Endothelial cell of umbilical vein (primary cell): ENCODE results near the gene UBL7. TPM values are rescaled to one million over a fixed set of nuclear protein-coding genes. Genes with fewer than 3 reads are reported as not detected.
"Not testable (repeated sequence)": the region's sequence is repeated elsewhere in the genome, so short reads cannot be mapped to it uniquely, and the experiment has no call there.

Source experiments
- BruUV-seq: library from RNA; stranded (reverse); fragments of 400-500 nt; replicated peaks from 2 replicates; lab custom pipeline; 2021; lab: Mats Ljungman, UMichigan
- CTCF ChIA-PET: fragments of 300-600, 350-600 bp; sonication (Branson Sonifier 250); formaldehyde crosslinking; loops from one replicate; lab custom pipeline; 2021; ENCODE audit warnings: antibody characterized with exemption, inconsistent platforms; lab: Charles Lee
- POLR2A ChIA-PET: fragments of 300-600, 350-600 bp; sonication (Branson Sonifier 250); formaldehyde crosslinking; loops from one replicate; lab custom pipeline; 2021; ENCODE audit warnings: antibody characterized with exemption, inconsistent platforms; lab: Charles Lee
- DNase-seq: peaks from one replicate; pipeline ENCODE4 v3.0.0-alpha.2; 2011; ENCODE audit warnings: low read depth, low spot score
- FAIRE-seq: peaks from 2 replicates; lab custom pipeline; 2011; peaks lifted over from hg19 to GRCh38; lab: Jason Lieb, UNC
- H2AFZ ChIP-seq: 2 replicates; pipeline ENCODE4 v1.6.0; 2012; ENCODE audit warnings: low read depth, low read length, control low read depth, inconsistent platforms
- H3K27ac ChIP-seq: 2 replicates; pipeline ENCODE4 v1.5.1; 2011; ENCODE audit warnings: low read depth, mild to moderate bottlenecking, control low read depth, low read length, moderate library complexity; ENCODE audit not compliant: insufficient read depth
- H3K27me3 ChIP-seq, 2 experiments: 2 replicates each; pipeline versions ENCODE4 v1.6.0 to v1.6.1; 2011; ENCODE audit warnings: low read length in 2 of 2, mixed read lengths in 1 of 2; ENCODE audit not compliant: control insufficient read depth in 2 of 2, insufficient read depth in 2 of 2
- H3K36me3 ChIP-seq, 2 experiments: 2 replicates in 1 of 2; 3 replicates in 1 of 2; pipeline ENCODE4 v1.5.1; 2011; ENCODE audit warnings: low read length in 2 of 2, mild to moderate bottlenecking in 1 of 2, moderate library complexity in 1 of 2; ENCODE audit not compliant: control insufficient read depth in 2 of 2, insufficient read depth in 2 of 2; ENCODE audit errors: extremely low read depth in 1 of 2
- H3K4me1 ChIP-seq: 3 replicates; pipeline ENCODE4 v1.5.1; 2011; ENCODE audit warnings: mild to moderate bottlenecking, low read length; ENCODE audit not compliant: control insufficient read depth, insufficient read depth; ENCODE audit errors: extremely low read depth
- H3K4me2 ChIP-seq: 2 replicates; pipeline ENCODE4 v1.6.1; 2011; ENCODE audit warnings: low read length, control low read depth, mixed read lengths; ENCODE audit not compliant: insufficient read depth
- H3K4me3 ChIP-seq, 3 experiments: fragments of 200-600 bp in 1 of 3; sonication (generic), shearing (Covaris generic) in 1 of 3; replicated peaks in 1 of 3; 2 replicates each; pipeline ENCODE4 v1.5.1; 2011 to 2016; ENCODE audit warnings: control low read depth in 3 of 3, low read length in 3 of 3, mild to moderate bottlenecking in 2 of 3, inconsistent platforms in 1 of 3, low read depth in 1 of 3, moderate library complexity in 1 of 3; ENCODE audit not compliant: insufficient read depth in 1 of 3
- H3K79me2 ChIP-seq: 2 replicates; pipeline ENCODE4 v1.6.0; 2012; ENCODE audit warnings: low read length, inconsistent platforms; ENCODE audit not compliant: control insufficient read depth, insufficient read depth
- H3K9ac ChIP-seq: replicated peaks from 2 replicates; pipeline ENCODE3; 2011; ENCODE audit warnings: low read length, control low read depth; ENCODE audit not compliant: insufficient read depth; ENCODE audit errors: extremely low read depth
- H3K9me1 ChIP-seq: replicated peaks from 3 replicates; pipeline ENCODE4 v1.6.0; 2011; ENCODE audit warnings: mild to moderate bottlenecking, low read length; ENCODE audit not compliant: control insufficient read depth, insufficient read depth; ENCODE audit errors: extremely low read depth
- H3K9me3 ChIP-seq: replicated peaks from 2 replicates; pipeline ENCODE4 v1.5.1; 2012; ENCODE audit warnings: low read length, inconsistent platforms; ENCODE audit not compliant: control insufficient read depth, insufficient read depth
- H4K20me1 ChIP-seq: replicated peaks from 2 replicates; pipeline ENCODE3; 2011; ENCODE audit warnings: mild to moderate bottlenecking, low read length; ENCODE audit not compliant: control insufficient read depth, insufficient read depth; ENCODE audit errors: extremely low read depth
- CTCF ChIP-seq, 2 donors: IDR thresholded peaks; 1 replicate in 1 of 2; 2 replicates in 1 of 2; pipeline ENCODE4 v1.5.1; 2011; ENCODE audit warnings: low read length in 2 of 2, mild to moderate bottlenecking in 2 of 2, moderate library complexity in 2 of 2, control low read depth in 1 of 2, inconsistent platforms in 1 of 2, low read depth in 1 of 2; ENCODE audit not compliant: insufficient read depth in 1 of 2; ENCODE audit errors: extremely low read depth in 1 of 2
- EZH2 ChIP-seq: IDR thresholded peaks from 2 replicates; pipeline ENCODE4 v1.6.1; 2012; ENCODE audit warnings: borderline replicate concordance, low read depth, mild to moderate bottlenecking, moderate library complexity, low read length, inconsistent platforms; ENCODE audit not compliant: severe bottlenecking
- FOS ChIP-seq: IDR thresholded peaks from 2 replicates; pipeline ENCODE4 v1.6.1; 2011; ENCODE audit warnings: mild to moderate bottlenecking, low read length, moderate library complexity, borderline replicate concordance; ENCODE audit not compliant: insufficient read depth
- GATA2 ChIP-seq: IDR thresholded peaks from 2 replicates; pipeline ENCODE4 v1.7.0; 2011; ENCODE audit warnings: low read depth, mild to moderate bottlenecking, moderate library complexity, mixed read lengths, low read length; ENCODE audit not compliant: insufficient read length, insufficient read depth
- JUN ChIP-seq: IDR thresholded peaks from 2 replicates; pipeline ENCODE4 v1.6.1; 2011; ENCODE audit warnings: borderline replicate concordance, low read depth; ENCODE audit not compliant: insufficient read length, insufficient read depth
- MAX ChIP-seq: IDR thresholded peaks from 2 replicates; pipeline ENCODE4 v1.6.1; 2011; ENCODE audit not compliant: insufficient read depth, insufficient read length
- MYC ChIP-seq: IDR thresholded peaks from one replicate; pipeline ENCODE4 v1.6.1; 2011; ENCODE audit warnings: mild to moderate bottlenecking, low read depth, low read length
- POLR2A ChIP-seq: IDR thresholded peaks from 2 replicates; pipeline ENCODE4 v1.6.1; 2012; ENCODE audit warnings: low read depth, mild to moderate bottlenecking, control low read depth, low read length
- POLR2AphosphoS5 ChIP-seq: IDR thresholded peaks from 2 replicates; pipeline ENCODE4 v1.6.1; 2012; ENCODE audit warnings: low read depth, mild to moderate bottlenecking, control low read depth, low read length, moderate library complexity; ENCODE audit not compliant: insufficient read depth
- dilution Hi-C: fragments of 300-500 bp; cut with MboI; formaldehyde crosslinking; loops from one replicate; pipeline ENCODE4 v1.15.0; 2019; ENCODE audit warnings: low sequenced_read_pairs; ENCODE audit not compliant: extremely low pct_ligation_motif_present
- intact Hi-C: fragments of 100-400 bp; cut with micrococcal nuclease; formaldehyde crosslinking; loops from one replicate; pipeline ENCODE4 v1.10.0; 2022
- polyA plus RNA-seq, 4 experiments: library from polyadenylated mRNA; depleted of rRNA in 3 of 4; stranded (reverse) in 3 of 4; unstranded in 1 of 4; fragments of >200 nt; gene quantifications; 2 replicates each; pipeline versions ENCODE4 v1.2.1 to v1.2.3, GENCODE V29; 2011 to 2012; ENCODE audit warnings: missing spikeins in 1 of 4
- total RNA-seq: library from RNA; stranded (reverse); gene quantifications from 2 replicates; pipeline ENCODE4 v1.2.3, GENCODE V29; 2021

The UBL7 gene
- total and polyA plus RNA-seq, 2 donors (not counting 3 experiments of a cell fraction or from before 2014, with no cell fraction given) = 32.8 to 90.4 TPM

GRCh38 chr15:74458473-74458872 is 2.5 kb downstream of the UBL7 start:
- DNase-seq (no peak), FAIRE-seq (no peak)
- H4K20me1 ChIP-seq = no peaks in the 10 kb centered on the region
- no peak overlapping the region for H3K4me2 ChIP-seq
- H3K36me3 ChIP-seq = no peaks in the 10 kb centered on the region
- no peak overlapping the region for H3K27ac ChIP-seq
- no peak overlapping the region for H3K9ac ChIP-seq
- POLR2A ChIA-PET = no interaction called here
- no peak overlapping the region for H2AFZ ChIP-seq
- H3K9me3 ChIP-seq = no peaks in the 10 kb centered on the region
- no TSS peak for BruUV-seq
- intact Hi-C loops = no loop called here
- no peak overlapping the region for H3K4me3 ChIP-seq
- H3K9me1 ChIP-seq = no peaks in the 10 kb centered on the region
- no peaks in the 10 kb centered on the region for H3K27me3 ChIP-seq
- CTCF ChIA-PET = interaction anchor here (1.2 to 1.6 kb wide), 2 partner anchors 19 to 76 kb away, joined by 4 to 7 read pairs; no protein-coding TSS in a partner anchor
- peaks cover 12% of the 10 kb centered on the region for H3K4me1 ChIP-seq
- dilution Hi-C loops = no loop called here
- TF ChIP-seq MAX (no peak), MYC (no peak), FOS (no peak), EZH2 (no peak), CTCF (IDR thresholded peaks at IDR 0.05; ENCODE audit: extremely low read depth in 1 of 2, insufficient read depth in 1 of 2, low read depth in 1 of 2, low read length in 2 of 2) (no peak), JUN (no peak), POLR2AphosphoS5 (no peak), POLR2A (no peak), GATA2 (no peak)
- peaks cover 4% of the 10 kb centered on the region for H3K79me2 ChIP-seq

GRCh38 chr15:74457036-74457435 is 3.9 kb downstream of the UBL7 start:
- H3K27me3 ChIP-seq, POLR2A ChIA-PET, H4K20me1 ChIP-seq, H3K4me2 ChIP-seq, H3K9ac ChIP-seq, BruUV-seq, intact Hi-C loops, H3K4me1 ChIP-seq, DNase-seq, FAIRE-seq, H3K9me3 ChIP-seq, dilution Hi-C loops, H3K9me1 ChIP-seq, H2AFZ ChIP-seq, H3K36me3 ChIP-seq, H3K4me3 ChIP-seq, H3K79me2 ChIP-seq, H3K27ac ChIP-seq: not testable (repeated sequence)
- CTCF ChIA-PET = interaction anchor here (0.6 kb wide), 1 partner anchor 27 kb away, joined by 3 read pairs; no protein-coding TSS in a partner anchor
